MM.1S (cell line): ENCODE results near the gene ABCB4.

ENCODE experiments used
- EZH2 ChIP-seq: fragments of 300-600 bp; sonication (generic); optimal IDR thresholded peaks from 2 replicates; pipeline ENCODE3; 2017; ENCODE audit warnings: low read depth, mild to moderate bottlenecking, antibody characterized with exemption, low read length, mixed read lengths
- TF ChIP-seq, protein P1 (sequence below): fragments of 300-600 bp; sonication (generic); IDR thresholded peaks from 2 replicates; pipeline ENCODE4 v1.5.1; 2016; ENCODE audit warnings: antibody characterized with exemption, low read length, mixed read lengths

DNA sequence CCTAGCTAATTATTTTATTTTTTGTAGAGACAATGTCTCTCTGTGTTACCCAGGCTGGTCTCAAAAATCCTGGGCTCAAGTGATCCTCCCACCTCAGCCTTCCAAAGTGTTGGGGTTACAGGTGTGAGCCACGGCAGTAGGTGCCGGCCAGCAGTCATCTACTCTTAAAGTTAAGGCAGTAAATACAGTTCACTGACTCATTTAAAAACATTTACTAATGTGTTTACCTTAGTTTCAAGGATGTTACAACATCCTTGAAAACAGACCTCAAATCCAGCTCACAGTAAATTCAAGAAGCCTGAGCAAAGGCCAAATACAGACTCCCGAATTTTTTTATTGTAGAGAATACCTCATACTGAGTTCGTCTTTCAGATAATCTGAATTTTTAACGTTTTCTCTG, 29.6 kb upstream of the ABCB4 start:
- TF ChIP-seq, protein P1, sequence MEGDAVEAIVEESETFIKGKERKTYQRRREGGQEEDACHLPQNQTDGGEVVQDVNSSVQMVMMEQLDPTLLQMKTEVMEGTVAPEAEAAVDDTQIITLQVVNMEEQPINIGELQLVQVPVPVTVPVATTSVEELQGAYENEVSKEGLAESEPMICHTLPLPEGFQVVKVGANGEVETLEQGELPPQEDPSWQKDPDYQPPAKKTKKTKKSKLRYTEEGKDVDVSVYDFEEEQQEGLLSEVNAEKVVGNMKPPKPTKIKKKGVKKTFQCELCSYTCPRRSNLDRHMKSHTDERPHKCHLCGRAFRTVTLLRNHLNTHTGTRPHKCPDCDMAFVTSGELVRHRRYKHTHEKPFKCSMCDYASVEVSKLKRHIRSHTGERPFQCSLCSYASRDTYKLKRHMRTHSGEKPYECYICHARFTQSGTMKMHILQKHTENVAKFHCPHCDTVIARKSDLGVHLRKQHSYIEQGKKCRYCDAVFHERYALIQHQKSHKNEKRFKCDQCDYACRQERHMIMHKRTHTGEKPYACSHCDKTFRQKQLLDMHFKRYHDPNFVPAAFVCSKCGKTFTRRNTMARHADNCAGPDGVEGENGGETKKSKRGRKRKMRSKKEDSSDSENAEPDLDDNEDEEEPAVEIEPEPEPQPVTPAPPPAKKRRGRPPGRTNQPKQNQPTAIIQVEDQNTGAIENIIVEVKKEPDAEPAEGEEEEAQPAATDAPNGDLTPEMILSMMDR = no peak
- TF ChIP-seq EZH2 = no peak
